Panc1 (cell line): Measurements from ENCODE around the gene IRGM. TPM values are rescaled to one million over a fixed set of nuclear protein-coding genes. Genes with fewer than 3 reads are reported as not detected.
"Not testable (repeated sequence)": the region's sequence is repeated elsewhere in the genome, so short reads cannot be mapped to it uniquely, and the experiment has no call there.

ENCODE experiments used
- ATAC-seq: fragments of 200-7000 bp; cut with Tn5 transposase; 2 replicates; pipeline ENCODE4 v1.9.1; 2020; ENCODE audit warnings: mild to moderate bottlenecking, moderate library complexity
- Bru-seq: library from RNA; stranded (reverse); fragments of 400-500 nt; gene quantifications from one replicate; lab custom pipeline; 2021; lab: Mats Ljungman, UMichigan
- BruChase-seq, 2 experiments: library from RNA; stranded (reverse); fragments of 400-500 nt; gene quantifications; one replicate each; lab custom pipeline; 2021; lab: Mats Ljungman, UMichigan
- BruUV-seq: library from RNA; stranded (reverse); fragments of 400-500 nt; replicated peaks from 2 replicates; lab custom pipeline; 2021; lab: Mats Ljungman, UMichigan
- CTCF ChIA-PET: fragments of 300-600 bp; sonication (Branson Sonifier 250); formaldehyde crosslinking; loops from one replicate; lab custom pipeline; 2022; ENCODE audit warnings: antibody characterized with exemption; lab: Charles Lee
- POLR2A ChIA-PET: fragments of 300-600 bp; sonication (Branson Sonifier 250); formaldehyde crosslinking; loops from one replicate; lab custom pipeline; 2022; ENCODE audit warnings: antibody characterized with exemption; lab: Charles Lee
- DNase-seq: peaks from one replicate; pipeline ENCODE4 v3.0.0-alpha.2; 2010; ENCODE audit warnings: low read depth, low spot score
- H3K27ac ChIP-seq: 2 replicates; pipeline ENCODE4 v1.5.1; 2011; ENCODE audit warnings: mild to moderate bottlenecking, low read length, inconsistent platforms
- H3K27me3 ChIP-seq: fragments of 200-500 bp; sonication (Bioruptor generic); 2 replicates; pipeline ENCODE4 v1.6.0; 2014; ENCODE audit warnings: low read length, inconsistent platforms; ENCODE audit not compliant: control insufficient read depth, insufficient read depth
- H3K36me3 ChIP-seq: fragments of 200-500 bp; sonication (Bioruptor generic); 2 replicates; pipeline ENCODE4 v1.5.1; 2014; ENCODE audit warnings: inconsistent platforms, mild to moderate bottlenecking, low read length, moderate library complexity; ENCODE audit not compliant: control insufficient read depth, insufficient read depth
- H3K4me1 ChIP-seq: 2 replicates; pipeline ENCODE4 v1.5.1; 2011; ENCODE audit warnings: inconsistent platforms, mild to moderate bottlenecking, low read length, moderate library complexity; ENCODE audit not compliant: control insufficient read depth, insufficient read depth
- H3K4me3 ChIP-seq, 2 experiments: 2 replicates each; pipeline ENCODE4 v1.5.1; 2011 to 2012; ENCODE audit warnings: low read depth in 2 of 2, low read length in 2 of 2, mild to moderate bottlenecking in 2 of 2, inconsistent platforms in 1 of 2, moderate library complexity in 1 of 2
- H3K9me3 ChIP-seq: fragments of 200-500 bp; sonication (Bioruptor generic); 2 replicates; pipeline ENCODE4 v1.5.1; 2014; ENCODE audit warnings: low read depth, mild to moderate bottlenecking, inconsistent platforms, low read length, moderate library complexity; ENCODE audit not compliant: control insufficient read depth, insufficient read depth
- POLR2AphosphoS5 ChIP-seq: IDR thresholded peaks from 2 replicates; pipeline ENCODE4 v1.6.1; 2012; ENCODE audit warnings: mild to moderate bottlenecking, low read depth, low read length, moderate library complexity
- SIN3A ChIP-seq: IDR thresholded peaks from 2 replicates; pipeline ENCODE4 v1.6.1; 2012; ENCODE audit warnings: low read depth, mild to moderate bottlenecking, low read length, moderate library complexity, borderline replicate concordance; ENCODE audit not compliant: insufficient read depth
- TCF7L2 ChIP-seq: IDR thresholded peaks from 2 replicates; pipeline ENCODE4 v1.6.1; 2011; ENCODE audit warnings: mild to moderate bottlenecking, low read depth, low read length, inconsistent platforms
- in situ Hi-C: cut with HindIII; loops from 2 replicates; pipeline ENCODE4 v1.10.0; 2016; ENCODE audit warnings: low sequenced_read_pairs, low pct_unique_long_range_greater_than_20kb
- intact Hi-C: fragments of 100-400 bp; cut with micrococcal nuclease; formaldehyde crosslinking; loops from one replicate; pipeline ENCODE4 v1.10.0; 2022; ENCODE audit not compliant: unreplicated experiment
- long read RNA-seq: library from polyadenylated mRNA; unstranded; transcript quantifications from one replicate; pipeline ENCODE4 v2.0.0, GENCODE V29; 2021; ENCODE audit not compliant: unreplicated experiment
- polyA plus RNA-seq: library from polyadenylated mRNA; unstranded; fragments of >200 nt; gene quantifications from one replicate; pipeline ENCODE4 v1.2.1, GENCODE V29; 2012; ENCODE audit warnings: missing spikeins; ENCODE audit not compliant: insufficient read length
- total RNA-seq: library from RNA; stranded (reverse); gene quantifications from one replicate; pipeline ENCODE4 v1.2.1, GENCODE V29; 2021; ENCODE audit not compliant: unreplicated experiment
- TF ChIP-seq, protein P1 (sequence below), 2 experiments: IDR thresholded peaks; 2 replicates each; pipeline ENCODE4 v1.6.1; 2011 to 2012; ENCODE audit warnings: low read depth in 2 of 2, control low read depth in 1 of 2, low read length in 1 of 2, mild to moderate bottlenecking in 1 of 2, moderate library complexity in 1 of 2; ENCODE audit not compliant: insufficient read depth in 1 of 2
- TF ChIP-seq, protein P2 (sequence below): fragments of 450-650 bp; IDR thresholded peaks from 2 replicates; pipeline ENCODE4 v1.5.1; 2017; ENCODE audit warnings: mild to moderate bottlenecking

Gene IRGM, protein sequence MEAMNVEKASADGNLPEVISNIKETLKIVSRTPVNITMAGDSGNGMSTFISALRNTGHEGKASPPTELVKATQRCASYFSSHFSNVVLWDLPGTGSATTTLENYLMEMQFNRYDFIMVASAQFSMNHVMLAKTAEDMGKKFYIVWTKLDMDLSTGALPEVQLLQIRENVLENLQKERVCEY
- total RNA-seq (0.18 TPM), Bru-seq, nascent RNA (percentile 27 among the genes with signal in this experiment), BruChase-seq, experiment 1, labeled RNA remaining after a 2-hour chase (percentile 25 among the genes with signal in this experiment), BruChase-seq, experiment 2, labeled RNA remaining after a 6-hour chase (percentile 25 among the genes with signal in this experiment)
- polyA plus RNA-seq = not detected
- long read RNA-seq = 0 reads

DNA sequence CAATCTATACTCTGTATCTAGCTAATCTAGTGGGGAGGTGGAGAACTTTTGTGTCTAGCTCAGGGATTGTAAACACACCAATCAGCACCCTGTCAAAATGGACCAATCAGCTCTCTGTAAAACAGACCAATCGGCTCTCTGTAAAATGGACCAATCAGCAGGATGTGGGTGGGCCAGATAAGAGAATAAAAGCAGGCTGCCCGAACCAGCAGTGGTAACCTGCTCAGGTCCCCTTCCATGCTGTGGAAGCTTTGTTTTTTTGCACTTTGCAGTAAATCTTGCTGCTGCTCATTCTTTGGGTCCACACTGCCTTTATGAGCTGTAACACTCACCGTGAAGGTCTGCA is at the start of gene IRGM:
Gene IRGM (plus strand): TSS at position 214 of the 346 bp plus-strand sequence. CDS start 1,603 bp downstream, outside the sequence.
- DNase-seq, H3K27me3 ChIP-seq, H3K27ac ChIP-seq, H3K9me3 ChIP-seq, H3K4me1 ChIP-seq, in situ Hi-C loops, H3K36me3 ChIP-seq, BruUV-seq, ATAC-seq: not testable (repeated sequence)
- intact Hi-C loops = loop anchor here (2.0 to 5.0 kb wide), 2 partner anchors 45 to 284 kb away; no protein-coding TSS in a partner anchor
- H3K4me3 ChIP-seq = peak within 1 kb of the TSS; percentile 5 to 37; a peak in 3 of 4 replicates
- ChIA-PET POLR2A (interaction anchor here (0.7 kb wide), 1 partner anchor 202 kb away, joined by 4 read pairs; no protein-coding TSS in a partner anchor), CTCF (interaction anchor here (1.5 to 2.4 kb wide), 4 partner anchors 45 to 269 kb away, joined by 4 to 25 read pairs (median 4); partner anchors contain the start of genes RBM22 and SMIM3)

DNA sequence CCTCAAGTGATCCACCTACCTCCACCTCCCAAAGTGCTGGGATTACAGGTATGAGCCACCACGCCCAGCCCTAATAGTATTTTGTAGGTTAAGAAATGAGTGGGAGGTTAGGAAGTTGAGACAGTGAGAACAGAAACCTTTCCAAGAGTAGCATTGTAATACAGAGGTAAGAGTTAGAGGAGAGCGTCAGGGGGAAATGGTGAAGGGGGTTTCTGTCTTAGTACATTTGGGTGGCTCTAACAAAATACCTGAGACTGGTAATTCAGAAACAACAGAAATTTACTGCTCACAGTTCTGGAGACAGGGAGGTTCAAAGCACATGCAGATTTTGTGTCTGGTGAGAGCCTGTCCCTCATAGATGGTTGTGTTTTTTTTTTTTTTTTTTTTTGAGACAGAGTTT is 48.9 kb upstream of the IRGM start:
- intact Hi-C loops (no loop called here), in situ Hi-C loops (no loop called here)
- Histone ChIP-seq H3K4me3 (no peak overlapping the region), H3K36me3 (0 out of 2 replicates have a peak, but pooled peaks cover 2% of the 10 kb centered on the region), H3K27ac (no peak overlapping the region), H3K27me3 (no peaks in the 10 kb centered on the region), H3K9me3 (no peaks in the 10 kb centered on the region), H3K4me1 (peaks cover 12% of the 10 kb centered on the region)
- TF ChIP-seq, protein P1, sequence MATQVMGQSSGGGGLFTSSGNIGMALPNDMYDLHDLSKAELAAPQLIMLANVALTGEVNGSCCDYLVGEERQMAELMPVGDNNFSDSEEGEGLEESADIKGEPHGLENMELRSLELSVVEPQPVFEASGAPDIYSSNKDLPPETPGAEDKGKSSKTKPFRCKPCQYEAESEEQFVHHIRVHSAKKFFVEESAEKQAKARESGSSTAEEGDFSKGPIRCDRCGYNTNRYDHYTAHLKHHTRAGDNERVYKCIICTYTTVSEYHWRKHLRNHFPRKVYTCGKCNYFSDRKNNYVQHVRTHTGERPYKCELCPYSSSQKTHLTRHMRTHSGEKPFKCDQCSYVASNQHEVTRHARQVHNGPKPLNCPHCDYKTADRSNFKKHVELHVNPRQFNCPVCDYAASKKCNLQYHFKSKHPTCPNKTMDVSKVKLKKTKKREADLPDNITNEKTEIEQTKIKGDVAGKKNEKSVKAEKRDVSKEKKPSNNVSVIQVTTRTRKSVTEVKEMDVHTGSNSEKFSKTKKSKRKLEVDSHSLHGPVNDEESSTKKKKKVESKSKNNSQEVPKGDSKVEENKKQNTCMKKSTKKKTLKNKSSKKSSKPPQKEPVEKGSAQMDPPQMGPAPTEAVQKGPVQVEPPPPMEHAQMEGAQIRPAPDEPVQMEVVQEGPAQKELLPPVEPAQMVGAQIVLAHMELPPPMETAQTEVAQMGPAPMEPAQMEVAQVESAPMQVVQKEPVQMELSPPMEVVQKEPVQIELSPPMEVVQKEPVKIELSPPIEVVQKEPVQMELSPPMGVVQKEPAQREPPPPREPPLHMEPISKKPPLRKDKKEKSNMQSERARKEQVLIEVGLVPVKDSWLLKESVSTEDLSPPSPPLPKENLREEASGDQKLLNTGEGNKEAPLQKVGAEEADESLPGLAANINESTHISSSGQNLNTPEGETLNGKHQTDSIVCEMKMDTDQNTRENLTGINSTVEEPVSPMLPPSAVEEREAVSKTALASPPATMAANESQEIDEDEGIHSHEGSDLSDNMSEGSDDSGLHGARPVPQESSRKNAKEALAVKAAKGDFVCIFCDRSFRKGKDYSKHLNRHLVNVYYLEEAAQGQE (IDR thresholded peaks at IDR 0.05; ENCODE audit: insufficient read depth in 1 of 2, low read depth in 2 of 2, low read length in 1 of 2) = no peak
- no peak for TF ChIP-seq SIN3A
- TF ChIP-seq, protein P2, sequence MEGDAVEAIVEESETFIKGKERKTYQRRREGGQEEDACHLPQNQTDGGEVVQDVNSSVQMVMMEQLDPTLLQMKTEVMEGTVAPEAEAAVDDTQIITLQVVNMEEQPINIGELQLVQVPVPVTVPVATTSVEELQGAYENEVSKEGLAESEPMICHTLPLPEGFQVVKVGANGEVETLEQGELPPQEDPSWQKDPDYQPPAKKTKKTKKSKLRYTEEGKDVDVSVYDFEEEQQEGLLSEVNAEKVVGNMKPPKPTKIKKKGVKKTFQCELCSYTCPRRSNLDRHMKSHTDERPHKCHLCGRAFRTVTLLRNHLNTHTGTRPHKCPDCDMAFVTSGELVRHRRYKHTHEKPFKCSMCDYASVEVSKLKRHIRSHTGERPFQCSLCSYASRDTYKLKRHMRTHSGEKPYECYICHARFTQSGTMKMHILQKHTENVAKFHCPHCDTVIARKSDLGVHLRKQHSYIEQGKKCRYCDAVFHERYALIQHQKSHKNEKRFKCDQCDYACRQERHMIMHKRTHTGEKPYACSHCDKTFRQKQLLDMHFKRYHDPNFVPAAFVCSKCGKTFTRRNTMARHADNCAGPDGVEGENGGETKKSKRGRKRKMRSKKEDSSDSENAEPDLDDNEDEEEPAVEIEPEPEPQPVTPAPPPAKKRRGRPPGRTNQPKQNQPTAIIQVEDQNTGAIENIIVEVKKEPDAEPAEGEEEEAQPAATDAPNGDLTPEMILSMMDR = no peak
- TF ChIP-seq TCF7L2 = no peak
- no peak for TF ChIP-seq POLR2AphosphoS5
- ChIA-PET POLR2A (no interaction called here), CTCF (no interaction called here)
- no peak for DNase-seq
- no TSS peak for BruUV-seq
- ATAC-seq = no peak
